ENCODE data around the gene TBC1D16. TPM values are rescaled to one million over a fixed set of nuclear protein-coding genes. Genes with fewer than 3 reads are reported as not detected.

TBC1D16 gene
- total RNA-seq, 1 donor from 2014 or later, result 21.2 TPM

- Histone ChIP-seq H3K9me3 (ENCODE audit: low read depth) (no peaks in the 10 kb centered on the region), H3K4me3 (no peak overlapping the region), H3K27me3 (no peaks in the 10 kb centered on the region), H4K20me1 (ENCODE audit: low read depth) (peaks cover 36% of the 10 kb centered on the region), H3F3A (ENCODE audit: low read depth) (peaks cover 4% of the 10 kb centered on the region), H3K36me3 (no peaks in the 10 kb centered on the region), H2AFZ (replicated peaks) (no peak overlapping the region), H3K79me2 (ENCODE audit: low read depth) (no peaks in the 10 kb centered on the region), H3K4me1 (no peaks in the 10 kb centered on the region), H3K9ac (no peak overlapping the region), H3K27ac (no peak overlapping the region), H3K4me2 (no peak overlapping the region)
- Mint-ChIP-seq H3K36me3 (peaks cover 12% of the 10 kb centered on the region), H3K4me3 (no peak overlapping the region), H3K27ac (no peak overlapping the region), H3K4me1 (no peaks in the 10 kb centered on the region), H3K27me3 (ENCODE audit: insufficient read depth, low read depth) (peaks cover 2% of the 10 kb centered on the region), H3K9me3 (no peaks in the 10 kb centered on the region)
- no peak for TF ChIP-seq EZH2phosphoT487 (IDR thresholded peaks at IDR 0.05)
- TF ChIP-seq CTCF (IDR thresholded peaks at IDR 0.05), result no peak
- TF ChIP-seq EZH2 (IDR thresholded peaks at IDR 0.05), result no peak
- DNase-seq (ENCODE audit: low spot score), result no peak
Measured at GRCh38 chr17:80006811-80007752, 28.6 kb downstream of the TBC1D16 start.

GRCh38 chr17:80006339-80006720 lies 29.3 kb downstream of the TBC1D16 start:
- H3K27ac Mint-ChIP-seq, result peak overlapping the region; percentile 40
- peaks cover 2% of the 10 kb centered on the region for H3K27me3 Mint-ChIP-seq (ENCODE audit: insufficient read depth, low read depth)
- Histone ChIP-seq H3F3A (ENCODE audit: low read depth) (peaks cover 4% of the 10 kb centered on the region), H3K4me2 (peak overlapping the region; percentile 54), H3K9me3 (ENCODE audit: low read depth) (no peaks in the 10 kb centered on the region), H3K27ac (no peak overlapping the region), H2AFZ (replicated peaks) (no peak overlapping the region), H3K9ac (no peak overlapping the region), H3K79me2 (ENCODE audit: low read depth) (no peaks in the 10 kb centered on the region), H3K4me1 (no peaks in the 10 kb centered on the region), H4K20me1 (ENCODE audit: low read depth) (peaks cover 36% of the 10 kb centered on the region), H3K36me3 (no peaks in the 10 kb centered on the region), H3K4me3 (no peak overlapping the region), H3K27me3 (no peaks in the 10 kb centered on the region)
- H3K36me3 Mint-ChIP-seq, result peaks cover 12% of the 10 kb centered on the region
- H3K4me3 Mint-ChIP-seq, result no peak overlapping the region
- no peaks in the 10 kb centered on the region for H3K4me1 Mint-ChIP-seq
- no peak for TF ChIP-seq EZH2phosphoT487 (IDR thresholded peaks at IDR 0.05)
- no peak for TF ChIP-seq CTCF (IDR thresholded peaks at IDR 0.05)
- no peak for TF ChIP-seq EZH2 (IDR thresholded peaks at IDR 0.05)
- H3K9me3 Mint-ChIP-seq, result no peaks in the 10 kb centered on the region
- no peak for DNase-seq (ENCODE audit: low spot score)

DNA sequence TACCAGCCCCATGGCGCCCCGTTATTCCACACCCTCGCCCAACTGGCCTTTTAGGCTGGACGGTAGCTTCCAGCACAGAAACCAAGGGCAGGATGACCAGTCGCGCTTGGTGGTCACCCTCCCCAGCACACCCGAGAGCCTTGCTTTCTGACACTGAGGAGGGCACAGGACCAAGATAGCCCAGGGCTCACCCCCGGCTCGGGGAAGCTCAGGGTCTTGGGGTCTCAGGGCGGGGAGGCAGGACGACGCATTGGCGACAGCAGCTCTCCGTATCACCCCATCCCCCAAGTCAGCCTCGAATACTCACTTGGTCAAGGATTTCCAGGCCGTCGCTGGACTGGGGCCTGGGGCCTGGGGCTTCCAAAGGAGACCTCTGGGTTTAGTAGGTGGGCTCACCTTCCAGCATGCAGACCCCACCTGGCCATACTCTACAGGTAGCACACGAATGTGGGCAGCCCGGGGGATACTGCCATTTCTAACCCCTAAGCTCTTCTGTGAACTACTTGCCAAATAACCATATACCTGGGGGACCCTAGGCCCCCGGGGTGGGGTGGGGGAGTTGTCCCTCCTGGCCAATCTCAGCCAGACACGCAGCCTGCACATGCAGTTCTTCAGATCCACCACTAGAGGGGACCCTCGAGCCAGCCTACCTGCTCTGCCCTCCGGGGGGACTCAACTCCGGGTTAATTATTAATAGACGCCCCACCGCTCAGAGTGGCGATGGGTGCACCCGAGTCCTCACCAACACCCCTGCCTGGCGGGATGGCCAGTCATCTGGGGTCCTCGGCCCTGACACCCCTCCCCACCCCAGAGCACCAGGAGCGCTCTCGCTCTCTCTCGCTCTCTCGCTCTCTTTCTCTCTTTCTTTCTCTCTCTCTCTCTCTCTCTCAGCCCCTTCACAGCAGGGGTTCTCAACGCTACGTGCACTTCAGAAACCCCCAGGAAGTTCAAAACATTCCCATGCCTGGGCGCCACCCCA lies 30.0 kb downstream of the TBC1D16 start:
- H3K27me3 ChIP-seq, result no peaks in the 10 kb centered on the region
- H3K4me2 ChIP-seq, result peak overlapping the region; percentile 54
- no peak overlapping the region for H2AFZ ChIP-seq (replicated peaks)
- no peaks in the 10 kb centered on the region for H3K4me1 ChIP-seq
- H3K9me3 Mint-ChIP-seq, result no peaks in the 10 kb centered on the region
- H3K27ac ChIP-seq, result no peak overlapping the region
- H3K4me1 Mint-ChIP-seq, result no peaks in the 10 kb centered on the region
- no peak overlapping the region for H3K4me3 Mint-ChIP-seq
- DNase-seq (ENCODE audit: low spot score), result peak; percentile 66
- no peaks in the 10 kb centered on the region for H3K9me3 ChIP-seq (ENCODE audit: low read depth)
- H3K36me3 ChIP-seq, result no peaks in the 10 kb centered on the region
- no peak for TF ChIP-seq EZH2phosphoT487 (IDR thresholded peaks at IDR 0.05)
- no peak for TF ChIP-seq EZH2 (IDR thresholded peaks at IDR 0.05)
- TF ChIP-seq CTCF (IDR thresholded peaks at IDR 0.05), result peak; percentile 92
- H3K27ac Mint-ChIP-seq, result peak overlapping the region; percentile 40
- H3K79me2 ChIP-seq (ENCODE audit: low read depth), result no peaks in the 10 kb centered on the region
- peaks cover 36% of the 10 kb centered on the region for H4K20me1 ChIP-seq (ENCODE audit: low read depth)
- H3K27me3 Mint-ChIP-seq (ENCODE audit: insufficient read depth, low read depth), result peaks cover 2% of the 10 kb centered on the region
- H3K36me3 Mint-ChIP-seq, result peaks cover 12% of the 10 kb centered on the region
- H3K4me3 ChIP-seq, result no peak overlapping the region
- no peak overlapping the region for H3K9ac ChIP-seq
- peaks cover 4% of the 10 kb centered on the region for H3F3A ChIP-seq (ENCODE audit: low read depth)
